ENCODE data around the gene ADARB1.
A peak's percentile ranks its signal among the peaks of the same experiment; 100 is the strongest.

ADARB1 gene

GRCh38 chr21:45152265-45152746 is 77.9 kb downstream of the ADARB1 start:
- DNase-seq (ENCODE audit: low spot score), result peak; percentile 82

DNA sequence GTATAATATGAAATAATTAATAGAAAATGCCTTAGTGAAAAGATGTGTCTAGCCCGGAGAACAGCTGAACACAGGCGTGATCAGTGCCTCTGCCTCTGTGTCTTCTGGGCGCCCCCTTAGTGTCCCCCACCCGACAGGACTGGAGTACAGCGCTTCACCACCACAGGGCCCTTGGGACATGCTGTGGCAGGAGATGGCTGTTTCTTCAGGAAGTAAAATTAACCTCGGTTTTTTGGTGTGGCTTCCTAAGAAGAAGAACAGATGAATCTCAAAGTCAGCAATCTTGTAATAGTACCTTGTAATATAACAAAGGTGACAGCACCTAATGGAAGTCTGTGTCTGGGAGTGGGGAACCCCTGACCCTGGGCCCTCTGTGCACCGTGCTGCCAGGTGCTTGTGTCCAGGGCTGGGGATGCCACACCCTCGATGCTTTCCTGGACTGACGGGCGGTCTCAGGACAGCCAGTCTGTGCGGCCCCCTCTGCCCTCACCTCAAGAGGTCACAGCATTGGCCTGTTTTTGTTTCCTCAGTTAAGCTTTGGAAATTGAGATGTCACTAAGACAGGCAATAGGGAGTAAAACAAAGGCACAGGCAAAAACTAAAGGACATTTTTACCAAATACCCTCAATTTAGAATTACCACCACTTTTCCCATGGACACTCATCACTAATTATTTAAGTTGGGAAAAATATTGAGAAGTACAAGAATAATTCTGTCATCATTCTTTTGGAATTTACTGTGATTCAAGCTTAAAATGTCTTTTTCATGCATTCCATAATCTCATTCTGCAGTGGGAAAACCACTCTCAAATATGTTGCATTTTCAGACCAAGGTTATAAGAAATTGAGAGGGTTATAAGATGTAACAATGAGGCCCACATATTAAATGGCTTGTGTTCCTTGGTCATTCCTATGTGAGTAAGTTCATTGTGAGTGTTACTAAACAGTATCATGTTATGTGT is 79.3 kb downstream of the ADARB1 start:
- DNase-seq (ENCODE audit: low spot score), result no peak
- TF ChIP-seq CTCF (IDR thresholded peaks at IDR 0.05; ENCODE audit: extremely low read depth, missing control alignments), result no peak

More at GRCh38 chr21:45152265-45152746, 77.9 kb downstream of the ADARB1 start:
- TF ChIP-seq CTCF (IDR thresholded peaks at IDR 0.05; ENCODE audit: extremely low read depth, missing control alignments), result peak; percentile 87

GRCh38 chr21:45154511-45155508 is 80.4 kb downstream of the ADARB1 start:
- DNase-seq (ENCODE audit: low spot score), result no peak
- no peak for TF ChIP-seq CTCF (IDR thresholded peaks at IDR 0.05; ENCODE audit: extremely low read depth, missing control alignments)

GRCh38 chr21:45155910-45156309 is 81.5 kb downstream of the ADARB1 start:
- no peak for TF ChIP-seq CTCF (IDR thresholded peaks at IDR 0.05; ENCODE audit: extremely low read depth, missing control alignments)
- no peak for DNase-seq (ENCODE audit: low spot score)

GRCh38 chr21:45156459-45156858 is 82.1 kb downstream of the ADARB1 start:
- DNase-seq (ENCODE audit: low spot score), result no peak
- TF ChIP-seq CTCF (IDR thresholded peaks at IDR 0.05; ENCODE audit: extremely low read depth, missing control alignments), result no peak

DNA sequence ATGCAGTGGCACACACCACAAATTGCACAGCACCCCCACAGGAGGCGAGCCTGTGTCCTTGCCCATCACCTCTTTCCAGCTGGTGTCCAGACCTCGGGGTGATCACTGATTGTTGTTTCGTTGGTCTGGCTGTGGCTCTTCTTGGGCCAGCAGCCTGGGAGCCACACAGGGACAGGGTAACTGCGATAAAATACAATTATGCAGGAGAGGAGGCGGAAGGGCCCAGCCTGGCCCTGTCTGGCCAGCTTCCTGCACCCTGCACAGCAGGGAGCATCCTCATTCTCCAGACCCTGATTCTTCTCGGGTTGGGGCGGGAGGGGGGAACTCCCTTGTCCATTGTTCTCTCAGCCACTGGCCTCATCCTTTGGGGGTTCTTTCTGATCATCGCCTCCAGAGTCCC is 83.6 kb downstream of the ADARB1 start:
- TF ChIP-seq CTCF (IDR thresholded peaks at IDR 0.05; ENCODE audit: extremely low read depth, missing control alignments), result no peak
- no peak for DNase-seq (ENCODE audit: low spot score)

Measured in GM20000 (cell line).